Vagina (tissue), 2 donors: ENCODE measurements around the gene ZIC4. TPM values are rescaled to one million over a fixed set of nuclear protein-coding genes. Genes with fewer than 3 reads are reported as not detected.

Experiments used
- DNase-seq, 2 donors: peaks; one replicate each; pipeline ENCODE4 v3.0.0-alpha.2; 2017; ENCODE audit errors: extremely low spot score in 2 of 2
- H3K27ac ChIP-seq: fragments of 200-600 bp; sonication (generic); one replicate; pipeline ENCODE4 v1.5.1; 2019
- H3K27me3 ChIP-seq: fragments of 200-600 bp; sonication (generic); one replicate; pipeline ENCODE4 v1.5.1; 2019
- H3K36me3 ChIP-seq, 2 donors: fragments of 200-600 bp; sonication (generic); one replicate each; pipeline ENCODE4 v1.5.1; 2017 to 2019
- H3K4me1 ChIP-seq: fragments of 200-600 bp; sonication (generic); one replicate; pipeline ENCODE4 v1.5.1; 2019
- H3K4me3 ChIP-seq, 2 donors: fragments of 200-600 bp; sonication (generic); 1 replicate in 1 of 2; 2 replicates in 1 of 2; pipeline ENCODE4 v1.5.1; 2016 to 2019
- H3K9me3 ChIP-seq: fragments of 200-600 bp; sonication (generic); one replicate; pipeline ENCODE4 v1.5.1; 2019
- POLR2A ChIP-seq, 2 donors: fragments of 450-650 bp; IDR thresholded peaks; one replicate each; pipeline ENCODE4 v1.6.1; 2017; ENCODE audit warnings: antibody characterized with exemption in 2 of 2, mild to moderate bottlenecking in 2 of 2, moderate library complexity in 2 of 2
- POLR2AphosphoS5 ChIP-seq, 2 donors: sonication (generic); formaldehyde crosslinking; IDR thresholded peaks; one replicate each; pipeline ENCODE4 v1.9.0; 2017; ENCODE audit warnings: antibody characterized with exemption in 2 of 2, mild to moderate bottlenecking in 2 of 2, low read depth in 1 of 2; ENCODE audit not compliant: insufficient read depth in 1 of 2
- intact Hi-C: fragments of 100-400 bp; cut with DNase I; formaldehyde crosslinking; loops from one replicate; pipeline ENCODE4 v1.15.1; 2023
- total RNA-seq: library from RNA; depleted of rRNA; stranded (reverse); fragments of >200 nt; gene quantifications from one replicate; pipeline ENCODE4 v1.2.3, GENCODE V29; 2016
- TF ChIP-seq, protein P1 (sequence below), 3 experiments: fragments of 450-650 bp in 2 of 3; fragments of 200-600 bp in 1 of 3; sonication (generic) in 1 of 3; IDR thresholded peaks; one replicate each; pipeline ENCODE4 v1.5.1; 2017 to 2019; ENCODE audit warnings: antibody characterized with exemption in 3 of 3, mild to moderate bottlenecking in 2 of 3, moderate library complexity in 2 of 3

ZIC4 gene
- total RNA-seq, 1 donor from 2014 or later: not detected

DNA sequence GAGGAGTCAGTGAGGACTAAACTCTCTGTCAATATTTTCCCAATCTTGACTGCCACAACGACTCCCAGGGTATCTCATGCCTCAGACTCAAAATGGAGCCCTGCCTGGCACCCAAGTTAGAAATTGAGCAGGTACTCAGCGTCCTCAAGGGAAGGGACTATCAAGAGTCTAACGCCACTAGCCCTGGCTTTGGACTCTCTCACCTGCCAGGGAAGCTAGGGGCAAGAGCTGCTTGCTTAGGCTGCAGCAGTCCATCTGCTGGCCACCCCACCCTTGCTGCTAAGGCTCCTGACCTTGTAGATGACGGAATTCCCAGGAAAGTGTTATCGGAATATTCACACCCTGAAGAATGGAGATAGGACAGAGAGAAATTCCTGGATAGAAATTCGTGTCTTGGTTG is 33.0 kb downstream of the ZIC4 start:
- H3K27ac ChIP-seq: no peak overlapping the region
- TF ChIP-seq POLR2A (IDR thresholded peaks at IDR 0.05) (no peak), POLR2AphosphoS5 (IDR thresholded peaks at IDR 0.05; ENCODE audit: insufficient read depth in 1 of 2, low read depth in 1 of 2) (no peak)
- TF ChIP-seq, protein P1, sequence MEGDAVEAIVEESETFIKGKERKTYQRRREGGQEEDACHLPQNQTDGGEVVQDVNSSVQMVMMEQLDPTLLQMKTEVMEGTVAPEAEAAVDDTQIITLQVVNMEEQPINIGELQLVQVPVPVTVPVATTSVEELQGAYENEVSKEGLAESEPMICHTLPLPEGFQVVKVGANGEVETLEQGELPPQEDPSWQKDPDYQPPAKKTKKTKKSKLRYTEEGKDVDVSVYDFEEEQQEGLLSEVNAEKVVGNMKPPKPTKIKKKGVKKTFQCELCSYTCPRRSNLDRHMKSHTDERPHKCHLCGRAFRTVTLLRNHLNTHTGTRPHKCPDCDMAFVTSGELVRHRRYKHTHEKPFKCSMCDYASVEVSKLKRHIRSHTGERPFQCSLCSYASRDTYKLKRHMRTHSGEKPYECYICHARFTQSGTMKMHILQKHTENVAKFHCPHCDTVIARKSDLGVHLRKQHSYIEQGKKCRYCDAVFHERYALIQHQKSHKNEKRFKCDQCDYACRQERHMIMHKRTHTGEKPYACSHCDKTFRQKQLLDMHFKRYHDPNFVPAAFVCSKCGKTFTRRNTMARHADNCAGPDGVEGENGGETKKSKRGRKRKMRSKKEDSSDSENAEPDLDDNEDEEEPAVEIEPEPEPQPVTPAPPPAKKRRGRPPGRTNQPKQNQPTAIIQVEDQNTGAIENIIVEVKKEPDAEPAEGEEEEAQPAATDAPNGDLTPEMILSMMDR (IDR thresholded peaks at IDR 0.05): no peak
- no peak for DNase-seq
- intact Hi-C loops: no loop called here
- H3K36me3 ChIP-seq: no peaks in the 10 kb centered on the region
- H3K27me3 ChIP-seq: peaks cover 19% of the 10 kb centered on the region
- no peaks in the 10 kb centered on the region for H3K9me3 ChIP-seq
- no peaks in the 10 kb centered on the region for H3K4me1 ChIP-seq
- no peak overlapping the region for H3K4me3 ChIP-seq

DNA sequence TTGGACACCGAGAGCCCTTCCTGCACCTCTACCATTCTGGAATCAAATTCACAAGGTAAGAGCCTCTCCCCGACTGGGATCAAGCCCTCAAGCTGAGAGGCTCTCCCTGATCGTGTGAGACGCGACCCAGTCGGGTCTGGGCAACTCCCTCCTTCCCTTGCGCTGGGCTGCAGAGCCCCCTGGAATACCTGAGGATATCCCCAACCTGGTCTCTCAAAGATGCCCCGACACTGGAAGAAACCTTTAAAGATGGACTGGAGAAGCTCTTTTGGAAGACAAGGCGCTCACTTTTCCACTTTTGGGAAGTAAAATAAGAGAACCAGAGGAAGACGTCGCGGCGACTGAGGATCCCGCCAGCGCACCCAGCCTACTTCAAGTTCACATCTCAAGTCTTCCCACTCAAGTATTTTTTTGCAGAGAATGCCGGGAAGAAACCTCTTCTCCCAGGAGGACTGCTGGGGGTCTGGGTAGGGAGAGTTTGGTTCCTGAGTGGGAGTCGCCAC is 33.8 kb downstream of the ZIC4 start:
- no peak overlapping the region for H3K4me3 ChIP-seq
- no peaks in the 10 kb centered on the region for H3K9me3 ChIP-seq
- no peaks in the 10 kb centered on the region for H3K36me3 ChIP-seq
- no peak for DNase-seq
- TF ChIP-seq POLR2A (IDR thresholded peaks at IDR 0.05): no peak
- intact Hi-C loops: no loop called here
- H3K27me3 ChIP-seq: peaks cover 15% of the 10 kb centered on the region
- H3K27ac ChIP-seq: no peak overlapping the region
- no peaks in the 10 kb centered on the region for H3K4me1 ChIP-seq

DNA sequence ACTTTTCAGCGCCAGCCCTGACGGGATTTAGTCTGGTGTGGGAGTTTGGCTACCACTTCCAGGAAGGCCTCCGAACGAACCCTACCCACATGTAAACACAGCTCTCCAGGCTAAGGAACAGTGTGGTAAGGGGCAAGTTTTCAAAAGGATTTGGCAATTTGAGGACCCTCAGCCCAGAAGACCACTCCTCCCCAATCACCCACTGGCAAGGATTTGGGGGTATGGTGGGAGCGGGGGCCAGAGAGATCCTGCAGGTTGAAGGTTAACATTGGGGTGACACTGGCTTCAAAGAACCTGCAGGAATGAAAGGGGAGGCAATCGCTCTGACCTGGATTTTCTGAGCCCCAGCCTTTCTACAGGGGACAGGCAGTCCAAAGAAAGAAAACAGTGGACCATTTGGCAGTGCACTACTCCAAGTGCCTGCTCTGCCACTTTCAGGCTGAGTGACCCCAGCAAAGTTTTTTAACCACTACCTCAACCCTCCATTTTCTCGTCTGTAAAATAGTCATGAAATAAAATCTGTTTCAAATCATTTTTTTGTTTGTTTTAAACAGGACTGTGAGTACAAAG is 34.5 kb downstream of the ZIC4 start:
- H3K27me3 ChIP-seq: peaks cover 10% of the 10 kb centered on the region
- no peaks in the 10 kb centered on the region for H3K9me3 ChIP-seq
- DNase-seq: no peak
- H3K36me3 ChIP-seq: no peaks in the 10 kb centered on the region
- H3K4me3 ChIP-seq: no peak overlapping the region
- intact Hi-C loops: no loop called here
- no peak overlapping the region for H3K27ac ChIP-seq
- no peaks in the 10 kb centered on the region for H3K4me1 ChIP-seq
- TF ChIP-seq, protein P1 (IDR thresholded peaks at IDR 0.05): no peak
- TF ChIP-seq POLR2A (IDR thresholded peaks at IDR 0.05): no peak
- TF ChIP-seq POLR2AphosphoS5 (IDR thresholded peaks at IDR 0.05; ENCODE audit: insufficient read depth in 1 of 2, low read depth in 1 of 2): no peak

DNA sequence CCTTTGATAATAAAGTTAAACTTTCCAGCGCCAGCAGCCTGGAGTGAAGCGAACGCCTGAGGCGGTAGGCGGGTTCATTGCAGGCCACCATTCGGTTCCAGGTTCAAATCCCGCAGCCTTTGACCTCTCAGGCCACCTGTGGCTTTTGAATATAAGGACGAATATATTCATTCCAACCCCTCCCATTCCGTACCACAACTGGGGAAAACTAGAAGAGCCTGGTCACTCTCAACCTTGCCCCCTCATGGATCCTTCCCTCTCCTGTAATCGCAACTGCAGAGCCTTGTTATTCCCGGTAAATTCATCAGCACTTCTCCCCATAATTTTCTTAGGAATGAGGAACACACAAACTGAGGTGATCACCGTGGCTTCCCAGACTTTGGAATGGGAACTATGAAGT is 35.2 kb downstream of the ZIC4 start:
- Histone ChIP-seq H3K4me3 (no peak overlapping the region), H3K27me3 (peaks cover 10% of the 10 kb centered on the region), H3K36me3 (no peaks in the 10 kb centered on the region), H3K4me1 (no peaks in the 10 kb centered on the region), H3K27ac (no peak overlapping the region), H3K9me3 (no peaks in the 10 kb centered on the region)
- no peak for DNase-seq
- TF ChIP-seq, protein P1 (IDR thresholded peaks at IDR 0.05): no peak
- TF ChIP-seq POLR2AphosphoS5 (IDR thresholded peaks at IDR 0.05; ENCODE audit: insufficient read depth in 1 of 2, low read depth in 1 of 2): no peak
- intact Hi-C loops: no loop called here

DNA sequence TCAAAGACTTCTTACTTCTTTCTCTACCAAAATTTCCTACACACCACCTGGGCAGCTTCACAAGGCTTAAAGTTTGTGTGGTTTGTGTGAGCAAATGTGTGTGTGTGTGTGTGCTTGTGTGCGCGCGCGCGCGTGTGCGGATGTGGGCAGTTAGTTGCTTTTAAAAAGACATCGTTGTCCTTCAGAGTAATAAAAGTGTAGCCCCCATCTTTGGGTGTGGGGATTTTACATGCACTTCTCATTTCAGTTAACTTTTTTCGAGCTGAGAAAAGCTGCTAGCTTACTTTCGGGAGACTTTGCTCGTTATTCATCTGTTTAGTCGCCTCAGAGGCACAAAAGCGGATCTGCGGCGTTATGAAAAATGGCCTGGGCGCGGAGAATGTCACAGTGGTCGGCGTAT is 36.0 kb downstream of the ZIC4 start:
- intact Hi-C loops: no loop called here
- Histone ChIP-seq H3K27me3 (peaks cover 10% of the 10 kb centered on the region), H3K27ac (no peak overlapping the region), H3K4me1 (no peaks in the 10 kb centered on the region), H3K9me3 (no peaks in the 10 kb centered on the region), H3K4me3 (no peak overlapping the region), H3K36me3 (no peaks in the 10 kb centered on the region)
- DNase-seq: no peak
- TF ChIP-seq POLR2AphosphoS5 (IDR thresholded peaks at IDR 0.05; ENCODE audit: insufficient read depth in 1 of 2, low read depth in 1 of 2): no peak
- no peak for TF ChIP-seq POLR2A (IDR thresholded peaks at IDR 0.05)
- TF ChIP-seq, protein P1 (IDR thresholded peaks at IDR 0.05): no peak
